K562 (cell line): ENCODE data around the gene SLC19A2. TPM values are rescaled to one million over a fixed set of nuclear protein-coding genes. Genes with fewer than 3 reads are reported as not detected.
A peak's percentile ranks its signal among the peaks of the same experiment; 100 is the strongest.

ENCODE experiments used
- ATAC-seq: fragments of 200-7000 bp; cut with Tn5 transposase; 3 replicates; pipeline ENCODE4 v1.9.1; 2020; ENCODE audit warnings: moderate library complexity
- BruUV-seq: library from RNA; stranded (reverse); fragments of 400-500 nt; replicated peaks from 2 replicates; lab custom pipeline; 2021; lab: Mats Ljungman, UMichigan
- CTCF ChIA-PET: fragments of 300-600 bp; formaldehyde crosslinking; extraction: SDS; loops from one replicate; lab custom pipeline; 2021; ENCODE audit warnings: low intra/inter-chr PET ratio; lab: Yijun Ruan, JAX
- POLR2A ChIA-PET: fragments of 300-600, 350-650 bp; sonication (Branson Sonifier 250); formaldehyde crosslinking; extraction: SDS; loops from one replicate; lab custom pipeline; 2021; ENCODE audit warnings: antibody characterized with exemption, inconsistent platforms; lab: Yijun Ruan, JAX
- DNase-seq, 4 experiments: peaks; one replicate each; pipeline versions ENCODE4 v3.0.0 to v3.0.0-alpha.2; 2011 to 2018; ENCODE audit warnings: low spot score in 3 of 4, mixed read lengths in 3 of 4; ENCODE audit errors: extremely low read depth in 1 of 4
- FAIRE-seq: peaks from 2 replicates; lab custom pipeline; 2011; peaks lifted over from hg19 to GRCh38; lab: Jason Lieb, UNC
- H2AFZ ChIP-seq: 2 replicates; pipeline ENCODE4 v1.6.0; 2011; ENCODE audit warnings: low read depth, low read length, control low read depth, inconsistent platforms
- H3K27ac ChIP-seq: fragments of 200-600 bp; 3 replicates; pipeline ENCODE4 v1.8.0; 2011; ENCODE audit warnings: low read depth, mild to moderate bottlenecking, control low read depth, inconsistent platforms, low read length, moderate library complexity, mixed read lengths; ENCODE audit errors: extremely low read depth
- H3K27me3 ChIP-seq, 2 experiments: fragments of 300-600 bp in 1 of 2; 2 replicates in 1 of 2; 3 replicates in 1 of 2; pipeline versions ENCODE4 v1.6.0 to v1.8.0; 2011; ENCODE audit warnings: inconsistent platforms in 2 of 2, low read length in 2 of 2, mild to moderate bottlenecking in 1 of 2, mixed read lengths in 1 of 2, moderate library complexity in 1 of 2; ENCODE audit not compliant: control insufficient read depth in 2 of 2, insufficient read depth in 2 of 2
- H3K36me3 ChIP-seq: fragments of 300-600 bp; 3 replicates; pipeline ENCODE4 v1.8.0; 2011; ENCODE audit warnings: mild to moderate bottlenecking, low read length, inconsistent platforms; ENCODE audit not compliant: control insufficient read depth, insufficient read depth
- H3K4me1 ChIP-seq, 2 experiments: fragments of 200-600 bp in 1 of 2; replicated peaks in 1 of 2; 2 replicates in 1 of 2; 3 replicates in 1 of 2; pipeline versions ENCODE4 v1.5.1 to v1.8.0; 2011; ENCODE audit warnings: inconsistent platforms in 2 of 2, low read length in 2 of 2, mild to moderate bottlenecking in 1 of 2, mixed read lengths in 1 of 2, moderate library complexity in 1 of 2; ENCODE audit not compliant: control insufficient read depth in 2 of 2, insufficient read depth in 2 of 2
- H3K4me2 ChIP-seq: 2 replicates; pipeline ENCODE4 v1.6.1; 2011; ENCODE audit warnings: low read length, control low read depth, inconsistent platforms, mixed read lengths; ENCODE audit not compliant: insufficient read depth
- H3K4me3 ChIP-seq: fragments of 200-600 bp; sonication (generic), shearing (Covaris generic); 2 replicates; pipeline ENCODE4 v1.5.1; 2016; ENCODE audit warnings: control low read depth, inconsistent platforms
- H3K79me2 ChIP-seq: fragments of 200-600 bp; 3 replicates; pipeline ENCODE4 v1.8.0; 2011; ENCODE audit warnings: low read length, inconsistent platforms; ENCODE audit not compliant: control insufficient read depth, insufficient read depth
- H3K9ac ChIP-seq, 2 experiments: 2 replicates each; pipeline versions ENCODE4 v1.6.0 to v1.6.1; 2011; ENCODE audit warnings: low read depth in 2 of 2, low read length in 2 of 2, control low read depth in 1 of 2, inconsistent platforms in 1 of 2, mild to moderate bottlenecking in 1 of 2, mixed read lengths in 1 of 2; ENCODE audit not compliant: insufficient read depth in 1 of 2
- H3K9me1 ChIP-seq: one replicate; pipeline ENCODE4 v1.6.0; 2011; ENCODE audit warnings: inconsistent platforms, mild to moderate bottlenecking, low read length, moderate library complexity; ENCODE audit not compliant: control insufficient read depth, insufficient read depth
- H3K9me3 ChIP-seq: replicated peaks from 2 replicates; pipeline ENCODE4 v1.5.1; 2011; ENCODE audit warnings: low read depth, low read length, inconsistent platforms; ENCODE audit not compliant: control insufficient read depth, insufficient read depth
- H4K20me1 ChIP-seq: replicated peaks from 2 replicates; pipeline ENCODE4 v1.6.1; 2011; ENCODE audit warnings: low read length, inconsistent platforms, mixed read lengths; ENCODE audit not compliant: control insufficient read depth, insufficient read depth
- ARID2 ChIP-seq: fragments of 450-650 bp; IDR thresholded peaks from 2 replicates; pipeline ENCODE4 v1.6.1; 2017; ENCODE audit warnings: antibody characterized with exemption, mild to moderate bottlenecking
- KDM4B ChIP-seq, 2 experiments: fragments of 450-650 bp in 1 of 2; sonication (generic) in 1 of 2; IDR thresholded peaks; 2 replicates each; pipeline ENCODE4 v1.6.1; 2016 to 2017; ENCODE audit warnings: borderline replicate concordance in 2 of 2, antibody characterized with exemption in 1 of 2, low read depth in 1 of 2, mild to moderate bottlenecking in 1 of 2
- MAFG ChIP-seq: fragments of 450-650 bp; conservative IDR thresholded peaks from 2 replicates; pipeline ENCODE4 v1.6.1; 2016; ENCODE audit warnings: missing genetic modification characterization, missing compliant biosample characterization
- MAZ ChIP-seq, 2 experiments: fragments of 450-650 bp in 1 of 2; sonication (generic) in 1 of 2; formaldehyde crosslinking; IDR thresholded peaks in 1 of 2; conservative IDR thresholded peaks in 1 of 2; 2 replicates each; pipeline versions ENCODE4 v1.4.0 to v1.5.0; 2020; ENCODE audit warnings: mild to moderate bottlenecking in 1 of 2, missing genetic modification reagents in 1 of 2
- NFXL1 ChIP-seq: fragments of 450-650 bp; formaldehyde crosslinking; IDR thresholded peaks from 2 replicates; pipeline ENCODE4 v1.4.0; 2021; ENCODE audit warnings: mild to moderate bottlenecking
- NONO ChIP-seq, 2 experiments: fragments of 200-400 bp in 1 of 2; fragments of 450-650 bp in 1 of 2; formaldehyde crosslinking in 1 of 2; IDR thresholded peaks; 2 replicates each; pipeline ENCODE4 v1.6.1; 2017; ENCODE audit warnings: low read depth in 2 of 2, mild to moderate bottlenecking in 2 of 2, moderate library complexity in 2 of 2, low read length in 1 of 2
- RBM25 ChIP-seq: fragments of 200-400 bp; formaldehyde crosslinking; IDR thresholded peaks from 2 replicates; pipeline ENCODE4 v1.6.1; 2018; ENCODE audit warnings: low read length, low read depth, moderate library complexity; ENCODE audit not compliant: severe bottlenecking
- SUPT5H ChIP-seq: fragments of 450-650 bp; IDR thresholded peaks from 2 replicates; pipeline ENCODE4 v1.6.1; 2016
- XRCC3 ChIP-seq: fragments of 450-650 bp; IDR thresholded peaks from 2 replicates; pipeline ENCODE4 v1.6.1; 2017; ENCODE audit warnings: mild to moderate bottlenecking, moderate library complexity
- ZKSCAN1 ChIP-seq: fragments of 150-350 bp; IDR thresholded peaks from 2 replicates; pipeline ENCODE4 v1.6.1; 2016; ENCODE audit warnings: low read depth, low read length
- ZNF121 ChIP-seq: sonication (generic); formaldehyde crosslinking; conservative IDR thresholded peaks from 2 replicates; pipeline ENCODE4 v1.8.0; 2022; ENCODE audit warnings: missing genetic modification reagents
- ZNF699 ChIP-seq: fragments of 250-450 bp; sonication (Bioruptor Pico); IDR thresholded peaks from 2 replicates; pipeline ENCODE4 v1.8.0; 2021; ENCODE audit warnings: mild to moderate bottlenecking, moderate library complexity; ENCODE audit not compliant: insufficient replicate concordance
- WGBS: fragments of 100-300 bp; shearing (Covaris generic); methylation state at CpG from one replicate; pipeline ENCODE4 v1.1.6; 2016; ENCODE audit warnings: low coverage, mixed read lengths; ENCODE audit not compliant: insufficient coverage; ENCODE audit errors: missing lambda C conversion rate; 5-methylcytosine and 5-hydroxymethylcytosine counted together
- in situ Hi-C: fragments of 300-500 bp; cut with MboI; formaldehyde crosslinking; loops from 4 replicates; pipeline ENCODE4 v1.15.0; 2018; ENCODE audit warnings: inconsistent platforms, mixed read lengths
- intact Hi-C: fragments of 100-400 bp; cut with micrococcal nuclease; formaldehyde crosslinking; loops from 2 replicates; pipeline ENCODE4 v1.14.2; 2022
- polyA plus RNA-seq, 8 experiments: library from polyadenylated mRNA; depleted of rRNA in 4 of 8; stranded (reverse) in 5 of 8; unstranded in 3 of 8; fragments of >200 nt; fragmentation: Nextera tagmentation in 2 of 8; fragmentation: Illumina TruSeq in 1 of 8; extraction: Ambion mirVana in 2 of 8; extraction: Trizol in 1 of 8; gene quantifications; 2 replicates each; pipeline versions ENCODE4 v1.2.1 to v1.2.3, GENCODE V29; 2011 to 2014; ENCODE audit warnings: inconsistent platforms in 1 of 8, missing spikeins in 1 of 8
- total RNA-seq, 7 experiments: library from RNA; depleted of rRNA in 6 of 7; stranded (reverse); fragments of >200 nt in 6 of 7; fragmentation: Illumina TruSeq in 2 of 7; extraction: Trizol in 2 of 7; gene quantifications; 2 replicates each; pipeline versions ENCODE4 v1.2.1 to v1.2.3, GENCODE V29; 2011 to 2021; ENCODE audit warnings: low replicate concordance in 1 of 7
- TF ChIP-seq, protein P1 (sequence below), 2 experiments: fragments of 200-800 bp in 1 of 2; sonication (Bioruptor generic) in 1 of 2; sonication (generic) in 1 of 2; formaldehyde crosslinking in 1 of 2; IDR thresholded peaks in 1 of 2; conservative IDR thresholded peaks in 1 of 2; 2 replicates each; pipeline versions ENCODE4 v1.5.0 to v1.6.1; 2016 to 2020; ENCODE audit warnings: missing compliant biosample characterization in 1 of 2, missing genetic modification characterization in 1 of 2, missing genetic modification reagents in 1 of 2

SLC19A2 gene
- total and polyA plus RNA-seq, 9 of the 15 experiments (the other 6 are each of a cell fraction or from before 2014, with no cell fraction given): 7.4 to 42.8 (median 19.2) TPM

- Histone ChIP-seq H4K20me1 (no peaks in the 10 kb centered on the region), H3K4me1 (peaks cover 0 to 3% of the 10 kb centered on the region in 2 experiments; a peak in 1 of 5 replicates), H3K27me3 (no peaks in the 10 kb centered on the region), H3K9me1 (no peaks in the 10 kb centered on the region), H3K27ac (no peak overlapping the region), H3K36me3 (peaks cover 54% of the 10 kb centered on the region), H3K4me3 (no peak overlapping the region), H3K9me3 (no peaks in the 10 kb centered on the region), H3K79me2 (no peaks in the 10 kb centered on the region), H3K9ac (no peak overlapping the region), H2AFZ (no peak overlapping the region), H3K4me2 (no peak overlapping the region)
- TF ChIP-seq MAZ (CRISPR knock-in tag; conservative IDR thresholded peaks at IDR 0.05 in 1 of 2, IDR thresholded peaks at IDR 0.05 in 1 of 2) (no peak), NFXL1 (no peak), XRCC3 (no peak), ARID2 (no peak), MAFG (tag) (0 out of 2 replicates have a peak, but pooled peaks have one; percentile 16)
- BruUV-seq: no TSS peak
- no peak for FAIRE-seq
- intact Hi-C loops (loop anchor here (10.0 kb wide), 2 partner anchors 240 to 340 kb away; no protein-coding TSS in a partner anchor), in situ Hi-C loops (no loop called here)
- ChIA-PET CTCF (interaction anchor here (0.7 to 4.4 kb wide), 2 partner anchors 81 to 247 kb away, joined by 5 to 32 read pairs; partner anchors contain the start of gene SELL), POLR2A (no interaction called here)
- DNase-seq: no peak
- no peak for ATAC-seq
Measured at GRCh38 chr1:169465281-169465680, 20.5 kb downstream of the SLC19A2 start.

- ChIA-PET CTCF (no interaction called here), POLR2A (interaction anchor here (1.4 kb wide), 1 partner anchor 43 kb away, joined by 3 read pairs; no protein-coding TSS in a partner anchor)
- H4K20me1 ChIP-seq: no peaks in the 10 kb centered on the region
- peaks cover 27% of the 10 kb centered on the region for H3K36me3 ChIP-seq
- no peak overlapping the region for H3K4me3 ChIP-seq
- H3K9ac ChIP-seq: no peak overlapping the region
- peaks cover 2% of the 10 kb centered on the region; the same call in 1 of the 2 replicates for H3K9me3 ChIP-seq
- intact Hi-C loops (loop anchor here (10.0 kb wide), 2 partner anchors 242 to 342 kb away; no protein-coding TSS in a partner anchor), in situ Hi-C loops (no loop called here)
- no TSS peak for BruUV-seq
- DNase-seq (no peak), ATAC-seq (no peak), FAIRE-seq (no peak)
- no peaks in the 10 kb centered on the region for H3K27me3 ChIP-seq
- H3K4me1 ChIP-seq: peaks cover 0 to 4% of the 10 kb centered on the region in 2 experiments; a peak in 1 of 5 replicates
- WGBS: 84% methylated on average over 5 of the region's 5 CpGs
- no peak overlapping the region for H3K4me2 ChIP-seq
- no peak overlapping the region for H2AFZ ChIP-seq
- no peaks in the 10 kb centered on the region for H3K79me2 ChIP-seq
- no peak overlapping the region for H3K27ac ChIP-seq
- H3K9me1 ChIP-seq: no peaks in the 10 kb centered on the region
- TF ChIP-seq SUPT5H (0 out of 2 replicates have a peak, but pooled peaks have one; percentile 5), RBM25 (peak; percentile 25), KDM4B (IDR thresholded peaks at IDR 0.05; ENCODE audit: borderline replicate concordance in 2 of 2, low read depth in 1 of 2) (no peak), NONO (IDR thresholded peaks at IDR 0.05; ENCODE audit: low read depth in 2 of 2, low read length in 1 of 2) (no peak), ZKSCAN1 (no peak), ZNF699 (CRISPR knock-in tag) (no peak), ZNF121 (peak; percentile 81)
- TF ChIP-seq, protein P1, sequence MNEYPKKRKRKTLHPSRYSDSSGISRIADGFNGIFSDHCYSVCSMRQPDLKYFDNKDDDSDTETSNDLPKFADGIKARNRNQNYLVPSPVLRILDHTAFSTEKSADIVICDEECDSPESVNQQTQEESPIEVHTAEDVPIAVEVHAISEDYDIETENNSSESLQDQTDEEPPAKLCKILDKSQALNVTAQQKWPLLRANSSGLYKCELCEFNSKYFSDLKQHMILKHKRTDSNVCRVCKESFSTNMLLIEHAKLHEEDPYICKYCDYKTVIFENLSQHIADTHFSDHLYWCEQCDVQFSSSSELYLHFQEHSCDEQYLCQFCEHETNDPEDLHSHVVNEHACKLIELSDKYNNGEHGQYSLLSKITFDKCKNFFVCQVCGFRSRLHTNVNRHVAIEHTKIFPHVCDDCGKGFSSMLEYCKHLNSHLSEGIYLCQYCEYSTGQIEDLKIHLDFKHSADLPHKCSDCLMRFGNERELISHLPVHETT (CRISPR knock-in tag; conservative IDR thresholded peaks at IDR 0.05 in 1 of 2, IDR thresholded peaks at IDR 0.05 in 1 of 2): no peak
Measured at GRCh38 chr1:169462385-169462784, 23.4 kb downstream of the SLC19A2 start.
